Measurements from ENCODE around the gene MLLT6. TPM values are rescaled to one million over a fixed set of nuclear protein-coding genes. Genes with fewer than 3 reads are reported as not detected.

Gene MLLT6

Small RNA genes lying within 50 kb of the gene (small RNA-seq; reads per million reads assigned to genes)
- gene MIR4726 (ENCODE audit: low read depth) (0.86 reads per million), gene MIR4734 (ENCODE audit: low read depth) (not detected), gene RNA5SP440 (ENCODE audit: low read depth) (735 reads per million, percentile 97 among the genes with 10 or more reads in this experiment), gene RNU6-866P (ENCODE audit: low read depth) (not detected)
